Naive thymus-derived CD4-positive, alpha-beta T cell (primary cell): ENCODE measurements around the gene FRMPD4. TPM values are rescaled to one million over a fixed set of nuclear protein-coding genes. Genes with fewer than 3 reads are reported as not detected.

Source experiments
- ATAC-seq: fragments of 150-1000 bp; cut with Tn5 transposase; 2 replicates; pipeline ENCODE4 v1.10.0; 2021; ENCODE audit warnings: mild to moderate bottlenecking, moderate library complexity
- CTCF ChIA-PET: fragments of 350-600 bp; sonication (Branson Sonifier 250); formaldehyde crosslinking; loops from one replicate; lab custom pipeline; 2021; ENCODE audit warnings: antibody characterized with exemption; lab: Charles Lee
- POLR2A ChIA-PET: fragments of 350-600 bp; sonication (Branson Sonifier 250); formaldehyde crosslinking; loops from one replicate; lab custom pipeline; 2021; ENCODE audit warnings: antibody characterized with exemption, inconsistent platforms; lab: Charles Lee
- DNase-seq, 9 donors: peaks; one replicate each; pipeline versions ENCODE4 v3.0.0 to v3.0.0-alpha.2; 2020 to 2022; ENCODE audit warnings: mixed read lengths in 1 of 9
- H3K27ac ChIP-seq: one replicate; pipeline ENCODE4 v1.7.0; 2013; ENCODE audit warnings: mild to moderate bottlenecking, low read depth, low read length, moderate library complexity
- H3K27me3 ChIP-seq, 2 donors: one replicate each; pipeline ENCODE4 v1.7.0; 2013; ENCODE audit warnings: low read length in 2 of 2, mild to moderate bottlenecking in 2 of 2, moderate library complexity in 2 of 2; ENCODE audit not compliant: control insufficient read depth in 2 of 2, insufficient read depth in 2 of 2
- H3K36me3 ChIP-seq, 3 experiments: 1 replicate in 2 of 3; 2 replicates in 1 of 3; pipeline ENCODE4 v1.7.0; 2013; ENCODE audit warnings: low read length in 3 of 3, mild to moderate bottlenecking in 3 of 3, moderate library complexity in 1 of 3; ENCODE audit not compliant: insufficient read depth in 3 of 3, control insufficient read depth in 2 of 3
- H3K4me1 ChIP-seq, 2 donors: one replicate each; pipeline ENCODE4 v1.7.0; 2013; ENCODE audit warnings: low read length in 2 of 2, mild to moderate bottlenecking in 2 of 2, moderate library complexity in 1 of 2; ENCODE audit not compliant: control insufficient read depth in 2 of 2, insufficient read depth in 2 of 2
- H3K4me3 ChIP-seq: 2 replicates; pipeline ENCODE4 v1.7.0; 2013; ENCODE audit warnings: mild to moderate bottlenecking, low read length
- H3K9me3 ChIP-seq, 3 experiments: 1 replicate in 2 of 3; 2 replicates in 1 of 3; pipeline ENCODE4 v1.7.0; 2013; ENCODE audit warnings: low read length in 3 of 3; ENCODE audit not compliant: control insufficient read depth in 2 of 3
- H3K27ac Mint-ChIP-seq, 9 donors: one replicate each; pipeline ENCODE4 v1.8.0; 2020 to 2022; ENCODE audit warnings: mixed read lengths in 9 of 9, mild to moderate bottlenecking in 8 of 9, moderate library complexity in 5 of 9, inconsistent platforms in 2 of 9
- H3K27me3 Mint-ChIP-seq, 5 donors: one replicate each; pipeline ENCODE4 v1.8.0; 2021 to 2022; ENCODE audit warnings: mixed read lengths in 5 of 5, mild to moderate bottlenecking in 1 of 5
- H3K36me3 Mint-ChIP-seq, 5 donors: one replicate each; pipeline ENCODE4 v1.8.0; 2020 to 2022; ENCODE audit warnings: mixed read lengths in 5 of 5, mild to moderate bottlenecking in 3 of 5, inconsistent platforms in 1 of 5
- H3K4me1 Mint-ChIP-seq, 7 donors: one replicate each; pipeline ENCODE4 v1.8.0; 2020 to 2022; ENCODE audit warnings: mixed read lengths in 7 of 7, mild to moderate bottlenecking in 3 of 7, inconsistent platforms in 1 of 7
- H3K4me3 Mint-ChIP-seq, 10 donors: one replicate each; pipeline ENCODE4 v1.8.0; 2020 to 2022; ENCODE audit warnings: mild to moderate bottlenecking in 10 of 10, mixed read lengths in 10 of 10, moderate library complexity in 6 of 10, inconsistent platforms in 2 of 10
- H3K9me3 Mint-ChIP-seq, 11 donors: one replicate each; pipeline ENCODE4 v1.8.0; 2020 to 2022; ENCODE audit warnings: mixed read lengths in 11 of 11, mild to moderate bottlenecking in 4 of 11, inconsistent platforms in 1 of 11, moderate library complexity in 1 of 11
- intact Hi-C, 2 donors: fragments of 100-400 bp; cut with micrococcal nuclease; formaldehyde crosslinking; loops; one replicate each; pipeline ENCODE4 v1.15.1; 2023
- polyA plus RNA-seq, 2 donors: library from polyadenylated mRNA; unstranded; fragments of 300-500 nt; fragmentation: Illumina TruSeq; gene quantifications; one replicate each; pipeline ENCODE4 v1.2.3, GENCODE V29; 2021
- total RNA-seq, 6 experiments: library from RNA in 5 of 6; stranded (reverse) in 5 of 6; gene quantifications; 1 replicate in 5 of 6; 2 replicates in 1 of 6; pipeline ENCODE4 v1.2.3 and lab custom pipeline; 2021 to 2026

Gene FRMPD4
- total and polyA plus RNA-seq, 7 experiments from 2014 or later: not detected

DNA sequence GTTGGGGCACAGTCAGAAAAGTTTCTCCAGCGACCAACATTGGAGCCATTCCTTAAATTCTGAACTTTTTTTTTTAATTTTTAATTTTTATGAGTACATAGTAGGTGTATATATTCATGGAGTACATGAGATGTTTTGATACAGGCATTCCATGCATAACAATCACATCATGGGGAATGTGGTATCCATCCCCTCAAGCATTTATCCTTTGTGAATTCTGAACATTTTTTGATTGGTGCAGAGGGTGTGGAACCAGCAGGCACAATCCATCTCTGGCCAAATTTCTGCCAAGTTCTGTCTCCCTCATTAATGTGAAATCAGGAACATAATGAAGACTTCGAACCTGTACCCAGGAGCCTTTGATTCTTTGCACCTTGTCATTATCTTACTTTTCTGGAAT lies 267.0 kb downstream of the FRMPD4 start:
- no peak overlapping the region for H3K27ac ChIP-seq
- Mint-ChIP-seq H3K27ac (no peak overlapping the region), H3K4me3 (no peak overlapping the region), H3K27me3 (no peaks in the 10 kb centered on the region), H3K36me3 (no peaks in the 10 kb centered on the region), H3K4me1 (no peaks in the 10 kb centered on the region), H3K9me3 (peaks cover 0 to 2% (median 0%) of the 10 kb centered on the region in 11 donors)
- H3K27me3 ChIP-seq: no peaks in the 10 kb centered on the region
- DNase-seq: no peak
- no peaks in the 10 kb centered on the region for H3K4me1 ChIP-seq
- no peak overlapping the region for H3K4me3 ChIP-seq
- intact Hi-C loops: no loop called here
- no peaks in the 10 kb centered on the region for H3K9me3 ChIP-seq
- POLR2A ChIA-PET: no interaction called here
- CTCF ChIA-PET: no interaction called here
- H3K36me3 ChIP-seq: no peaks in the 10 kb centered on the region
- no peak for ATAC-seq

DNA sequence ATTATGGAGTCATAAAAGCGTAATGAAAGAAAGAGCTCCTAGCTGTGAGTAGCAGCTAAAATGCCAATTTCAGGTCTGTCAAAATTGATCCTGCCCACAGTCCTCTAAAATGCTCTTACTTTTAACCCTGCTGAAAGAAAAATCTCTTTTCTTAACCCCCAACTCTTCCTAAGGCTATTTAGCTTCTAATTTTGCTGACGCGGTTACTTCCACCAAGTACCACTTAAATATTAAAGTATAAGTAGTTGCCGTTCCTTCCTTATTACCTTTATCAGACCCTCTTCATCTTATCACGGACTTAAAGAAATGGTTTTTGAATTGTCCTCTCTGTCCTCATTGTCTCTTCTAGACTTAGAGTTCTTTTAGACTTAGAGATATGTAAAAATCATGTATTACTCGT lies 272.2 kb downstream of the FRMPD4 start:
- no peak overlapping the region for H3K27ac ChIP-seq
- Mint-ChIP-seq H3K4me1 (no peaks in the 10 kb centered on the region), H3K9me3 (peaks cover 0 to 3% (median 0%) of the 10 kb centered on the region in 11 donors), H3K27ac (no peak overlapping the region), H3K36me3 (no peaks in the 10 kb centered on the region), H3K27me3 (no peaks in the 10 kb centered on the region), H3K4me3 (no peak overlapping the region)
- DNase-seq: no peak
- CTCF ChIA-PET: no interaction called here
- POLR2A ChIA-PET: no interaction called here
- H3K27me3 ChIP-seq: no peaks in the 10 kb centered on the region
- H3K36me3 ChIP-seq: no peaks in the 10 kb centered on the region
- no peaks in the 10 kb centered on the region for H3K9me3 ChIP-seq
- intact Hi-C loops: no loop called here
- H3K4me1 ChIP-seq: no peaks in the 10 kb centered on the region
- H3K4me3 ChIP-seq: no peak overlapping the region
- ATAC-seq: no peak

DNA sequence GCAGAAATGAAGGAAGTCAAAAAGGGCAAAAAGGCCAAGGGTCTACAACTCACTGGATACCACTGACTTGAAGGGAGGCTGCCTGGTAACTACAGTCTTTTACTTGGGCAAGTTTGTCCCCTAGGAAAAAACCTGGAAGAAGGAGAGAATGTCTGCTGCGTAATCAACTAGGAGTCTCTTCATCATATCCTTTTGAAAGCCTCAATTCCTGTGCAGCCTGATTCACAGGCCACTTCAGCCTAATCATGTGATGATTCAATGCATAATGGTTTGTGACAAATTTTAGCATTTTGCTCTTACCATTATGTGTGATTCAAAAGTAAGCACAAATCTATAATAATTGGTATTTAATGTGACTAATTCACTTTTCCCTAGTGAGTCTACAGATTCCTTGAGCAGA lies 273.6 kb downstream of the FRMPD4 start:
- Histone ChIP-seq H3K36me3 (no peaks in the 10 kb centered on the region), H3K9me3 (no peaks in the 10 kb centered on the region), H3K4me1 (no peaks in the 10 kb centered on the region), H3K27ac (no peak overlapping the region), H3K4me3 (no peak overlapping the region), H3K27me3 (no peaks in the 10 kb centered on the region)
- peaks cover 0 to 3% (median 0%) of the 10 kb centered on the region in 11 donors for H3K9me3 Mint-ChIP-seq
- ATAC-seq (no peak), DNase-seq (no peak)
- H3K4me3 Mint-ChIP-seq: no peak overlapping the region
- POLR2A ChIA-PET: no interaction called here
- no peaks in the 10 kb centered on the region for H3K27me3 Mint-ChIP-seq
- H3K27ac Mint-ChIP-seq: no peak overlapping the region
- CTCF ChIA-PET: no interaction called here
- intact Hi-C loops: no loop called here
- H3K4me1 Mint-ChIP-seq: no peaks in the 10 kb centered on the region
- no peaks in the 10 kb centered on the region for H3K36me3 Mint-ChIP-seq

DNA sequence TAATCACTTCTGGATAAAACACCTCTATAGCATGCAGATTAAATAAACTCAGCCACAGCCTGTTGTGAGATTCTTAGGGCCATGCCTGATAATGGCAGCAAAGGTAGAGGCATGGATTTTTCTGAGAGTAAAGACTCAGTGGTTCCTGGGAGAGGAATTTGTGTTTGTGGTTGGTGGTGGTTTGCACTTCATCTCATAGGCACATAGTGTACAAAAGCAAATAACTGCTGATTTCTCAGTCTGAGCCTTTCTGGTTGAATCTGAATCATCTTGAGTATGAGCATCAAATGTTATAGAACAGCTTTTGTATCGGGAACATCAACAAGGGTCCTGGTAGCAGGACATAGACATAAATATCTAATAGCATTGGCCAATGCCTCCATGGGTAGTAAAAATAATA lies 274.3 kb downstream of the FRMPD4 start:
- Histone ChIP-seq H3K4me3 (no peak overlapping the region), H3K4me1 (no peaks in the 10 kb centered on the region), H3K9me3 (no peaks in the 10 kb centered on the region), H3K36me3 (no peaks in the 10 kb centered on the region), H3K27ac (no peak overlapping the region), H3K27me3 (no peaks in the 10 kb centered on the region)
- ChIA-PET POLR2A (no interaction called here), CTCF (no interaction called here)
- Mint-ChIP-seq H3K4me1 (no peaks in the 10 kb centered on the region), H3K4me3 (no peak overlapping the region), H3K9me3 (peaks cover 0 to 3% (median 0%) of the 10 kb centered on the region in 11 donors), H3K27me3 (no peaks in the 10 kb centered on the region), H3K36me3 (no peaks in the 10 kb centered on the region), H3K27ac (no peak overlapping the region)
- DNase-seq (no peak), ATAC-seq (no peak)
- intact Hi-C loops: no loop called here

DNA sequence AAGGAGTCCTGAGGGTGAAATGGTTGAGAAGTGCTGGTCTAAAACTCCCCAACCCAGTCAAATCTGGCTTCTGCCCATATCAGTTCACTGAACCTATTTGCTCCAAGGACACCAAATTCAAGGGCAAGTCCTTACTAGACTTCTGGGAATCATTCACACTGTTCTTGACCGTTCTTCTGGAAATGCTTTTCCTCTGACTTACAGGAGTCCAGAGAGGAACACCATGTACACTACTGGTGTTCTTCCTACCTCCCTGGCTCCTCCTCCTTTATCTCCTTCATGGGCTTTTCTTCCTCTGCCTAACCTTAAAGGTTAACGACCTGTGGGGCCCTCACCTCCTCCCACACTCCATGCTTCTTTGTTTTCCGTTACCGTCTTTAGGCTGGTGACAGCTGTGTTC lies 281.3 kb downstream of the FRMPD4 start:
- ChIA-PET POLR2A (no interaction called here), CTCF (no interaction called here)
- Mint-ChIP-seq H3K4me3 (no peak overlapping the region), H3K4me1 (no peaks in the 10 kb centered on the region), H3K27me3 (peaks cover 0 to 5% (median 0%) of the 10 kb centered on the region in 5 donors), H3K9me3 (peaks cover 0 to 6% (median 0%) of the 10 kb centered on the region in 11 donors), H3K36me3 (no peaks in the 10 kb centered on the region), H3K27ac (no peak overlapping the region)
- Histone ChIP-seq H3K36me3 (no peaks in the 10 kb centered on the region), H3K4me3 (no peak overlapping the region), H3K4me1 (no peaks in the 10 kb centered on the region), H3K9me3 (no peaks in the 10 kb centered on the region), H3K27ac (no peak overlapping the region), H3K27me3 (no peaks in the 10 kb centered on the region)
- intact Hi-C loops: no loop called here
- ATAC-seq (no peak), DNase-seq (no peak)

DNA sequence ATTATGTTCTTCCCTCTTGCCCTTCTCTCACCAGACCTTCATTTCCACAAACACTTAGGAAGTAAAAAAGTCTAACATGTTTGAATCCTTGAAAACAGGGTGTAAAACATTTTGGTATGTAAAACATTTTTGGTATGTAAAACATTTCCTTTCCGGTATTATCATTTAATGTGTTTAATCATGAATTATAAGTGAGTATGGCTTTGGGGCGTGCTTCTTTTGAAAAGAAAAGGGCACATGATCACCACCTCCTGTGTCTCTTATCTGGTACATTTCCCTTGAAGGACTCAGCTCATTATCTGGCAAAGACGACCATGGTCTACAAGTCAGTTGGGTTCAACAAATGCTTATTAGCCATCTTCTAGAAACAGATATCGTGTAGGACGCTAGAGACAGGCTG lies 283.6 kb downstream of the FRMPD4 start:
- Histone ChIP-seq H3K36me3 (no peaks in the 10 kb centered on the region), H3K27me3 (no peaks in the 10 kb centered on the region), H3K27ac (no peak overlapping the region), H3K4me1 (no peaks in the 10 kb centered on the region), H3K4me3 (no peak overlapping the region), H3K9me3 (no peaks in the 10 kb centered on the region)
- ATAC-seq: no peak
- H3K4me1 Mint-ChIP-seq: no peaks in the 10 kb centered on the region
- CTCF ChIA-PET: no interaction called here
- H3K4me3 Mint-ChIP-seq: no peak overlapping the region
- peaks cover 0 to 6% (median 0%) of the 10 kb centered on the region in 11 donors for H3K9me3 Mint-ChIP-seq
- H3K27ac Mint-ChIP-seq: no peak overlapping the region
- H3K36me3 Mint-ChIP-seq: no peaks in the 10 kb centered on the region
- intact Hi-C loops: no loop called here
- peaks cover 0 to 5% (median 0%) of the 10 kb centered on the region in 5 donors for H3K27me3 Mint-ChIP-seq
- DNase-seq: no peak
- POLR2A ChIA-PET: no interaction called here

DNA sequence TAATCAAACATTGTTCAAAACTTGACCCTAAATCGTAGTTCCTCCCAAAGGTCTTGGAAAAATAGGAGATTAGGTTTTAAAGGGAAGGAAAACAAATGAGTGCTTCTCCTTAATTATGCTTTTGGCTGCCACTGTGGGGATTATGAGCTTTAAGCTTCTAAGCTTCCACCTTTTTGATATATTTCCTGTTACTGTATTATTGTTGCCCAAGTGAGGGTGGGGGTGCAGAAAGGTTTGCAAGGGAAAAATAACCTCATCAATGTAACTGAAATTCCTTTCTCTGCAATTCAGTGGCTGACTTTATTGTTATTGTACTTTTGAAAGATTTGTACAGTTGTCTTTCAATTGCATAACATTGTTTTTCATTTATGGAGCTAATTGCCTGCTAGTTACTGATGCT lies 285.1 kb downstream of the FRMPD4 start:
- ATAC-seq (no peak), DNase-seq (no peak)
- Mint-ChIP-seq H3K4me1 (no peaks in the 10 kb centered on the region), H3K27ac (no peak overlapping the region), H3K4me3 (no peak overlapping the region), H3K9me3 (peaks cover 0 to 6% (median 2%) of the 10 kb centered on the region in 11 donors), H3K27me3 (peaks cover 0 to 5% (median 0%) of the 10 kb centered on the region in 5 donors), H3K36me3 (no peaks in the 10 kb centered on the region)
- no peaks in the 10 kb centered on the region for H3K4me1 ChIP-seq
- H3K4me3 ChIP-seq: no peak overlapping the region
- H3K27ac ChIP-seq: no peak overlapping the region
- CTCF ChIA-PET: no interaction called here
- POLR2A ChIA-PET: no interaction called here
- intact Hi-C loops: no loop called here
- no peaks in the 10 kb centered on the region for H3K36me3 ChIP-seq
- H3K27me3 ChIP-seq: no peaks in the 10 kb centered on the region
- H3K9me3 ChIP-seq: no peaks in the 10 kb centered on the region
